T-helper 1 cell (primary cell): ENCODE data around the gene PTPRT.

Experiments
- DNase-seq, 5 donors: peaks; one replicate each; pipeline ENCODE4 v3.0.0-alpha.2; 2012 to 2020

The PTPRT gene

DNA sequence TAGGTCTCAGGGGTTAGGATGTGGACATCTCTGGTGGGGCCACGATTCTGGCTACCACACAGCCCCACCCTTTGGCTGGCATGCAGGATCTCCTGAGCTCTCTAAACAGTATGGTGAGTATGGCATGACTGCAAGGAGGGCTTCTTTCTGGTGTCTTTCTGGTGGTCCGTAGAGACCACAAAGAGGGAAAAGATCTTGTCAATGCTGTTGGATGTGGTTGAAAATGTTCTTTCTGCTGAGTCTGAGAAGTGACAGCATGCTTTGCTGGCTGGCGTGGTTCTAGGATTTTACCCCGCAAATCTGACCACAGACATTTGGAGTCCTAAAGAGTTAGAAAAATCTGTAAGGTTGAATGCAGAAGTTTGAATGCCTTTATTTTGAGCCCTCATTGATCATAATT is 1096.7 kb downstream of the PTPRT start:
- no peak for DNase-seq

DNA sequence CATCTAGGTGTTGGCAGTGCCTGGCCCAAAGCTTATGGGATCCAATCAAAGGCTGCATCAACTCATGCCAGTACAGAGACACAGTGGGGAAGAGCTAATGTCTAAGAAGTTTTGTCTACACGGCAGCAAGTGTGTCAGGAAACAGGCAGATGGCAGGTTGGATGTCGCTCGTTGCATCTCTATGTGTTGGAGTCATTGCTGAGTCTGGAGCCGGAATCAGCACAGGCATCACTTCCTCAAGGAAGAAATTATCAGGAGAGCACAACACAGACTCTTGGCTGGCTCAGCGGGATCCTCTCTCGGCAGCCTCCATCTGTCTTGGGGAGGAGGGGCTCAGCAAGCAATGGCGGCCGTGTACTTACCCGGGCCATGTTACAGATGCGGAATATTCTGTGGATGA is 1104.3 kb downstream of the PTPRT start:
- no peak for DNase-seq

DNA sequence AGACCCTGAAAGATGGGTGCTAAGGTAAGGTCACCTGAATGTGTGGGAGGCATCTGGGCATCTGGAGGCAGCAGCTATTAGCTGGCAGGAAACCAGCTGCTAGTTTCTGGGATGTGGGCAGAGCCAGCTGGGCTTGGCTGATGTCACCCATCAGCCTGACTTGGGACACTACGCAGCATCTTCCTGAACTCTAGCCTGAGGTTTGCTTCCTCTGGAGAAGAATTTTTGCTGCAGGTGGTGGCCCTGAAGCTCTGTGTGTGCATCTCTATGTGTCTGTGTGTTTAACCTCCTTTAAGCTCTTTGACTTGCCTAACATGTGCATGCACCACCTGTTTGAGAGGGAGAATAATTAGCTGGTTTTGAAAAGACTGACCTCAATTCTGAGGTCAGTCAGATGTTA is 1106.4 kb downstream of the PTPRT start:
- DNase-seq = no peak

DNA sequence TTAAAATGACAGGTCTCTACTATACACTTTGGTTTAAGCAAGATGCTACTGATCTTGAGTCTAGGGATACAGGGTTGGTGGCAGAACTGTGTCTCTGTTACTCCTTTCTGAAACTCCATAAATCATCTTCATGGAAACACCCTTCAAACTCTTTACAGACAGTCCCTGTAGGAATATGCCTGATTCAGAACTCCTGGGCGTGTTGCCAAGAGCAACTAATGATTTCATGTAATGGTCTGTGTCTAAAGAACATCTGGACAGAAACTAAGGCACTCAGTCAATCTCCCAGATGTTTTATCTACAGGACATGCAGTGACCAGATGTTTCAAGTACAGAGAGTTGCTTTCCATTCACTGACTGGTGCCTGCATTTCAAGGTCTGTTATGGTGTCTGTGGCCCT is 1107.1 kb downstream of the PTPRT start:
- DNase-seq = no peak

DNA sequence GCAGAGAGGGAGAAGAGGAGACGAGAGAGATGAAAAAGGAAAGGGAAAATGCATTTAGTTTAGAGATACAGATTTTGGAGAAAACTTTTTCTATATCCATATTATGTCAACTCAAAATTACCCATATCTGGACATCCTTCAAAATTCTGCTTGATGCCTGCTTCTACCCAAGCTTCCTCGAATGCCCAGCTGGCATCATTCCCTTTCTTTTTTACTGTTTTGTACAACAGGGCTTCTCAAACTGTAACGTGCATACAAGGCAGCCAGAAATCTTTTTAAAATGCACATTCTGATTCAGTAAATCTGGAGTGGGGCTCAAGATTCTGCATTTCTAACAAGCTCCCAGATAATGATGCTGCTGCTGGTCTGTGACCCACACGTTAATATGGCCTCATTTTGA is 1108.8 kb downstream of the PTPRT start:
- DNase-seq = no peak

DNA sequence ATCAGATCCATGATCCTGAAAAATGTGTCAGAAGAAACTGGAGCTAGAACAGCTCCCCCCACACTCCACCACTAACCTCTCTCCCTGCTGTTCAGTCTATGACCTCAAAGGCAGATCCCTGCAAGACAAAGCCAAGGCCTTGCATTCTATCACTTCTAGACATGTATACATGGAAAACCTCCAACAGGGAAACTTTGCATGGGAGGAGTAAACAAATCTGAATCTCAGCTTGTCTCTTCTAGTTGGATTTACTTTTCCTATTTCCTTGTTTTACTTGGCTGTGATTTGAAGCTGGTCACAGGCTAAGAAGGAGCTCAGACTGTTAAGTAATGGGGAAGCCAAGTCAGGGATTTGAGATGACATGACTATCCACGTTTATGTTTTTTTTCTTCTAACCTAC is 1114.8 kb downstream of the PTPRT start:
- no peak for DNase-seq

DNA sequence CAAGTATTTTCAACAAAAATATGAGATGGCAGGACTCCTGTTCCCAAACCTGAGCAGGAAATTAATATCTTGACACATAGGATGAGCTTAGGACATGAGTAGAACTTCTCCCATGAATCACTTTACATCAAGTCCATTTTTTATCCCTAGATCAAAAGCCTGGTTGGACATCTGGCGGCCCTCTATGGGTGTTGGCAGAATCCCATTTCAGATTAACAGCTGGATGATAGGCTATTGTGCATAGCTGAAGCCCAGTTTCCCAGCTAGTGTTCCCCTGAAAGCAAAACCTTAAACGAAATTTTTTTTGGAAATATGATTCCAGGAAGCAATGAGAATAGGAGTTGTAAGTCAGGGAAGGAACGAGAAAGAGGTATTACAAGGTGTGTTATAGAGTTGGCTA is 1122.1 kb downstream of the PTPRT start:
- no peak for DNase-seq

DNA sequence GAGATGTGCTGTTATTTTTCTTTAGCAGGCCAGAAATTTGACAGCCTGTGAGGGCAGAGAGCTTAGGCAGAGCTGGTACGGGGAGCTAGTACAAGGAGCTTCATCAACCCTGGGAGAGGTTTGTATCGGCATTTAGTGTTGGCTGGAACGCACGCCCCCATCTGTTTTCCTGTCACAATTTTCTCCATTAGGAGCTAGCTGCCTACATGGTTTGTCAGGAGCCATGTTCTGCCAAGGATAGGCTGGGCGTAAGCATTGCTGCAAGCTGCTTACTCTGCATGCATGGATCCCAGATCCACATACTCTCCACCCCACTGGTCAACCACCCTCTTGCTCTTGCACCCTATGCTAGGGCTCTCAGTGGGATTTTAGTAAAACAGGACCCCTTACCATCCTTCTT is 1122.5 kb downstream of the PTPRT start:
- DNase-seq = no peak

DNA sequence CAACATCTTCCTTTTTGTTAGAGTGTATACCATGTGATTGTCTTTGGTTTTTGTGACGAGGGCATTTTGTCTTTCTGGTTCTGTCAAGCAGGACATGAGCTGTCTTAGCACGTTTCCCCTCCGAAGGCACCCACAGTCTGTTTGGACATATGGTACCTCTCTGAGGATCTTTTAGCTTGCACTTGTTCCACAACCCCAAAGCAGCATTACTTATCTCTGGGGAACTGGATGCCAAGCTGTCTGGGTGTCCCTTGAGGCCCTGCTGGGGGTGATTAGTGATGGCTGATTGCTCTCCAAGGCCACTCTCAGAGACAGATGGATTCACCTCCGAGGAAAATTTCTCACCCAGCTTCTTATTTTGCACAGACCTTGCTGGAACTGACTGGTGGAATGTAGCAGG is 1126.6 kb downstream of the PTPRT start:
- DNase-seq = no peak

DNA sequence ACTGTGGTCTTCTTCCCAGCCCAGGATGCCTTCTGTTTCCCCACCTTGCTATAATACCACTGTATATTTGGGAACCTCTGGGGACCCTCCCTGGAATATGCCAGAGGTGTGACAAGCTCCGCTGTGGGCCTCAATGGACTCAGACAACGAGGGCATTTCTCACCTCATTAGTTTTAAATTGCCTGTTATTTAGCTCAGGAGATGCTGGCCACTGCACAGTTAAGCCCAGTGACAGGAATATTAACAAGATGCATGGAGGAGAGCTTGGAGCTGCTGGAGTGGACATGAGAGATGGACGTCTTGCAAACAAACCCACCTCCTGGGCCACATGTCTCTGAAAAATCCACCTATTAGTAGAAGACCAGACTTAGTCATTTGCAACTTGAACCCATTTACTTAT is 1136.4 kb downstream of the PTPRT start:
- DNase-seq = no peak

DNA sequence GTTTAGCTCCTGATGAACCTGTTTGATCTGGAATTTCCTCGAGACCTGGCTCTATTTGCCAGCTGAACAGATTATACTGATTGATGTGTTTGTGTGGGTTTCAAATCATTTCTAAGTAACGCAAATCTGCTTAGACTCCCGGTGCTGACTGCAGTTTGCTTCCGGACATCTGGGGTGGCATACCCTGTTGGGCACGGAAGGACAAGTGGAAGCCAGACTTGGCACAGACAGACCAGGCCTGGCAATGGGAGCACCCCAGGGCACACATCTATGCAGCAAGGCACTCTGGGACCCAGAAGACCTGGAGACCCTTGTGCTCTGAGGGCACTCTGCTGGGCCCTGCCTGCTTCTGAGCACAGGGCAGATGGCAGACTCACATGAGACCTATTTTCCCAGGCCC is 1137.8 kb downstream of the PTPRT start:
- DNase-seq = no peak

DNA sequence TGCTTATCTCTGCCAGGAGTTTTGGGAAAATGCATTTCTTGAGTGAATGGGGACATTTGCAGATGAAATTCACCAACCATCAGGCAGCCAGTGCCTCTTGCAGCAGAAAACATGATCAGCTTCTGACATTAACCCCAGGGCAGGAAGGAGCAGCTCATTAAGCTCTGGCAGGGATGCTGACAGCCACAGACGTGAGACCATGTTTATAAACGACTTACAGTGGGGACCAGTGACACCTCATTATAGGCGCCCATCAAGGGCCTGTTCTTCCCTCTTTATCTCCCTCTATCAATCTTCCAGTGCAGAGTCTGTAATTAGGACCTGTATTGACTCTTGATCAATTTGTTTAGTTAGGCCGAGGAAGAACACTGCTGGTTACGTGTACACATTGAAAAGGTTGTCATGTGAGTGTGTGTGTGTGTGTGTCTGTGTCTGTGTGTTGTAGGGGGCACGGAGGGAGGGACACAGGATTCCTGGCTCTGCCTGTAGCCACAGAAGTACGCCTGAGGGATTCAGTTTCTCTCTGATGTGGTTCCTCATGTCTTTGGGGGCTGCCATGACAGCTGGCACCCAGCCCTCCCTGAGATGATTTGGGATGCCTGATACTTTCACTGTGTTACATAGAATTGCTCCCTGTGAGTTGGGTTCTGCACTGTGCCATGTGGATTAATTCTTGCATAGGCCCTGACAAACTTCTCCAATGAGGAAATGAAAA is 1143.2 kb downstream of the PTPRT start:
- DNase-seq = no peak

DNA sequence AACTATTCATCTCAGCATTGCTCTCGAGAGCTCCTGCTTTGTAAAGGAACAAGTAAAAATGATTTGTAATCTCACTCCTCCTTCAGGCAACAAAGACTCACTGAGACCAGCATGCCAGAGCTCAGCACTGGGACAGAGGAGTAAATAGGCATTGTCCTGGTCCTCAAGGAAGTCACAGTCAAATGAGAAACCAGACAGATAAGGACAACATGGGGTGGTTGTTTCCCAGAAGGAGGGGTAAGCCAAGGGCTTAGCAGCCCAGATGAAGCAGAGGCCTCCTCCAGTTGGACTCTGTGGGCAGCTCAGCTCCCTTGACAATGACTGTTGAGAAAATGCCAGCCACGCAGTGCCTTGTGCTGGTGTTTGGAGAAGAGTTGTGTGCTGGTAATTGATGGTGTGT is 1145.8 kb downstream of the PTPRT start:
- DNase-seq = no peak

DNA sequence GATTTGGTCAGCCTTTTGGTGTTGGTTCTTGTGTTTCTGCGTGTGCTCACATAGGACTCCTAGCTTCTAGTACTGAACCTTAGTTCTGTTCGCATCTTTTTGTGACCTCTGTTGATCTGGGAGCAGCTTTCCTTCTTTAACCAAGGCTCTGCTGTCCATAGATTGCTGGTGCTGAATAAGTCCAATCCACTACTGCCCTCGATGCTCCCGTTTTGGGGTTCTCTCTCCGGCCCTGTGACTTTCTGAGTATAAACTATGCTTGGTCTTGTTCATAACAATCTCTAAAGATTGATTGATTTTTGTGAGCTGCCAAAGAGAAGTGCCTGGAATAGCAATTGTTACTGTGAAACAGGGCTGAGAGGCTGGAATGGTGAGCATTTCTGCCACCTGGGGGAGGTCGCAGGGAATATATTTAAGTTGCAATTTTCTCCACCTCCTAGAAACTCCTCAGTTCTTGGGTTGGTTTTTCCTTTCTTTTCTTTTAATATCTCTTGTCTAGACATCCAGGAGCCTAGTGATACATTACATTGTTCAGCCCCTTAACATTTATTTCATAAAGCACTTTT is 1148.6 kb downstream of the PTPRT start:
- no peak for DNase-seq

DNA sequence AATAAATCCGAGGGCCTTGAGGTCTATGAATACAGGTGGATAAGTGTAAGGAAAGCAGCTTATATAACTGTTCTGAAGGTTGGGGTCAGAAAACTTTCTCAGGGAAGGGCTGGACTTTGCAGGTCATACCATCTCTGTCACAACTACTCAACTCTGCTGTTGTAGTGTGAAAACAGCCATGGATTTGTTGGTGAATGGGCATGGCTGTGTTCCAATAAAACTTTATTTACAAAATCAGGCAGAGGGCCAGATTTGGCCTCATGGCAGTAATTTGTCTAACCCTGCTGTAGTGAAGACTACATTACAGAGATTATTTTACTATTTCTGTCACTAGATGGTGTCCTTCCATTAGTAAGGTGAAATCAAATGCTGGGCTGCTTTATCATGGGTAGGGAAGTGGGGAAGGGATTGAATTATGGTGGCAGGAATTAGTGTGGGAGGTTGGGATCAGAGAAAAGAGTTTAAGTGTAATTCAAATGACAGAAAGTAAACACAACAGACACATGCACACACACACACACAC is 1161.9 kb downstream of the PTPRT start:
- no peak for DNase-seq

DNA sequence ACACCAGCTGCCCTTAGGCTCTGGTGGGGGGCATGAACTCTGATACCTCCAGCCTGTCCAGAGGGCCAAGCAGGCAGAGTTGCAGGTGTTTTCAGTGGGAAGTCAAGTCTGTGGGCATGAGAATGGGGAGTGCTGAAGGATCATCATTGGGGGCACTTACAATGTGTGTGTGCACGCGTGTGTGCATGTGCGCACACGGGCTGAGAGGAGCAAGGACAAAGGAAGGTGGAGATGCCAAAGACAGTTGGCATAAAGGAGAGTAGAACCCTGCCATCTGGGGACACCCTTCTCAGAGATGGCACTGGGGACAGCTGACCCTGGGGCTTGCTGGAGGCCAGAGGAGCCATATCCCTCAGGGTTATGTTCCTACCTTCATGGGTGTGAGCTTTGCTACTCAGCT is 1163.1 kb downstream of the PTPRT start:
- no peak for DNase-seq

DNA sequence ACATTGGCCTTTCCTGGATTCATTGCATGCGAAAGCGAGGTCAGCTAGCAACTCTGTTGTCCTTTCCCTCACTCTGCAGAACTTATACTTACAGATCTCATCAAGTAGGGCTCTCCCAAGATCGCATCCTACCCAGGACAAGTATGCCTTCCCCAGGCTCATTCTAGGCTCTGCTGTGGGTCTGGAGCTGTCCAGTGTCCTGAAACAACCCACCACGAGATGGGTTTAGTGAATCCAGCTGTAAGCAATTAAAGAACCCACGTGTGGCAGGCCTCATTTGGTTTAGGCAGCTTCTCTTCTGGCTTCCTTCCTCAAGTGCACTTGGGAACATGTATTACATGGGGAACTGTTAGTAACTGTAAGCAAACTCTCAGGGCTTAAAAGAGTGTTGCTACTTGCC is 1165.1 kb downstream of the PTPRT start:
- DNase-seq = no peak
